ENCODE results near the gene CGNL1.

- TF ChIP-seq CTCF (IDR thresholded peaks at IDR 0.05), result no peak
- TF ChIP-seq POLR2A (IDR thresholded peaks at IDR 0.05), result no peak
Measured at GRCh38 chr15:57578288-57578900, 202.1 kb downstream of the CGNL1 start.
